SK-N-SH (cell line): ENCODE results near the gene PCDH1. TPM values are rescaled to one million over a fixed set of nuclear protein-coding genes. Genes with fewer than 3 reads are reported as not detected.

Experiments used
- CTCF ChIA-PET: fragments of 300-600, 350-600 bp; formaldehyde crosslinking; extraction: SDS; loops from one replicate; lab custom pipeline; 2021; lab: Yijun Ruan, JAX
- POLR2A ChIA-PET: fragments of 350-600 bp; sonication (Branson Sonifier 250); formaldehyde crosslinking; extraction: SDS; loops from one replicate; lab custom pipeline; 2020; ENCODE audit warnings: antibody characterized with exemption, inconsistent platforms; lab: Yijun Ruan, JAX
- DNase-seq: peaks from one replicate; pipeline ENCODE4 v3.0.0; 2012
- H2AFZ ChIP-seq: fragments of 200-600 bp; sonication (generic); 2 replicates; pipeline ENCODE4 v1.8.1; 2016; ENCODE audit warnings: antibody characterized with exemption, mild to moderate bottlenecking, low read depth
- H3F3A ChIP-seq: fragments of 200-600 bp; sonication (generic); replicated peaks from 2 replicates; pipeline ENCODE3; 2016; ENCODE audit warnings: antibody characterized with exemption, mild to moderate bottlenecking; ENCODE audit not compliant: insufficient read depth
- H3K27ac ChIP-seq, 2 experiments: fragments of 200-500 bp in 1 of 2; fragments of 200-600 bp in 1 of 2; sonication (Bioruptor generic) in 1 of 2; sonication (generic), shearing (Covaris generic) in 1 of 2; 2 replicates each; pipeline versions ENCODE4 v1.5.1 to v1.6.1; 2014 to 2016; ENCODE audit warnings: low read depth in 2 of 2, inconsistent platforms in 1 of 2, low read length in 1 of 2, mild to moderate bottlenecking in 1 of 2, mixed read lengths in 1 of 2
- H3K27me3 ChIP-seq: fragments of 200-600 bp; sonication (generic), shearing (Covaris generic); 2 replicates; pipeline ENCODE4 v1.6.1; 2016; ENCODE audit warnings: mixed run types; ENCODE audit not compliant: insufficient read depth
- H3K36me3 ChIP-seq, 2 experiments: fragments of 200-500 bp in 1 of 2; fragments of 200-600 bp in 1 of 2; sonication (Bioruptor generic) in 1 of 2; sonication (generic) in 1 of 2; replicated peaks in 1 of 2; 2 replicates each; pipeline versions ENCODE3 to v1.5.1; 2014 to 2016; ENCODE audit warnings: low read length in 1 of 2, mild to moderate bottlenecking in 1 of 2; ENCODE audit not compliant: insufficient read depth in 2 of 2, control insufficient read depth in 1 of 2
- H3K4me1 ChIP-seq, 2 experiments: fragments of 200-500 bp in 1 of 2; fragments of 200-600 bp in 1 of 2; sonication (Bioruptor generic) in 1 of 2; sonication (generic), shearing (Covaris generic) in 1 of 2; 2 replicates each; pipeline versions ENCODE4 v1.5.1 to v1.6.1; 2014 to 2016; ENCODE audit warnings: low read depth in 1 of 2, low read length in 1 of 2, mixed run types in 1 of 2; ENCODE audit not compliant: insufficient read depth in 2 of 2, control insufficient read depth in 1 of 2
- H3K4me2 ChIP-seq: fragments of 200-600 bp; sonication (generic), shearing (Covaris generic); 2 replicates; pipeline ENCODE4 v1.6.1; 2017; ENCODE audit warnings: mixed run types
- H3K4me3 ChIP-seq, 2 experiments: fragments of 200-500 bp in 1 of 2; fragments of 200-600 bp in 1 of 2; sonication (Bioruptor generic) in 1 of 2; sonication (generic), shearing (Covaris generic) in 1 of 2; 2 replicates each; pipeline versions ENCODE4 v1.5.1 to v1.8.1; 2014 to 2016; ENCODE audit warnings: low read depth in 2 of 2, inconsistent platforms in 1 of 2, low read length in 1 of 2, mild to moderate bottlenecking in 1 of 2, mixed read lengths in 1 of 2, moderate library complexity in 1 of 2
- H3K79me2 ChIP-seq: fragments of 200-600 bp; sonication (generic); 2 replicates; pipeline ENCODE4 v1.8.1; 2017; ENCODE audit warnings: mild to moderate bottlenecking; ENCODE audit not compliant: insufficient read depth
- H3K9ac ChIP-seq: fragments of 200-600 bp; sonication (generic); 2 replicates; pipeline ENCODE4 v1.6.1; 2017; ENCODE audit warnings: mixed run types
- H3K9me2 ChIP-seq: fragments of 200-600 bp; sonication (generic); 2 replicates; pipeline ENCODE4 v1.6.1; 2017; ENCODE audit warnings: mixed run types
- H3K9me3 ChIP-seq: fragments of 200-600 bp; sonication (generic); 2 replicates; pipeline ENCODE4 v1.6.1; 2017; ENCODE audit warnings: mixed run types, mild to moderate bottlenecking, moderate library complexity
- H4K20me1 ChIP-seq: fragments of 200-600 bp; sonication (generic); 2 replicates; pipeline ENCODE4 v1.6.1; 2017; ENCODE audit warnings: mild to moderate bottlenecking, mixed run types; ENCODE audit not compliant: insufficient read depth
- CTCF ChIP-seq: fragments of 200-600 bp; sonication (generic); IDR thresholded peaks from 2 replicates; pipeline ENCODE4 v1.6.1; 2017; ENCODE audit warnings: antibody characterized with exemption, mild to moderate bottlenecking, moderate library complexity
- EZH2phosphoT487 ChIP-seq: fragments of 200-600 bp; sonication (generic); IDR thresholded peaks from 2 replicates; pipeline ENCODE4 v1.6.1; 2017; ENCODE audit warnings: low read depth, mixed run types, mild to moderate bottlenecking, antibody characterized with exemption, moderate library complexity, borderline replicate concordance
- FOXJ3 ChIP-seq: sonication (generic); formaldehyde crosslinking; IDR thresholded peaks from 2 replicates; pipeline ENCODE4 v1.5.1; 2020; ENCODE audit warnings: mild to moderate bottlenecking, missing genetic modification reagents
- MAX ChIP-seq: IDR thresholded peaks from 2 replicates; pipeline ENCODE4 v1.4.0; 2012; ENCODE audit warnings: low read depth
- RAD21 ChIP-seq: IDR thresholded peaks from 2 replicates; pipeline ENCODE4 v1.6.1; 2012; ENCODE audit warnings: mild to moderate bottlenecking, low read length
- RCOR1 ChIP-seq: fragments of 150-350 bp; IDR thresholded peaks from 2 replicates; pipeline ENCODE4 v1.6.1; 2017; ENCODE audit warnings: antibody characterized with exemption, low read length
- REST ChIP-seq: IDR thresholded peaks from 2 replicates; pipeline ENCODE4 v1.6.1; 2012; ENCODE audit warnings: mild to moderate bottlenecking, low read depth, low read length, moderate library complexity
- RXRA ChIP-seq: IDR thresholded peaks from 2 replicates; pipeline ENCODE4 v1.4.0; 2012; ENCODE audit warnings: low read depth, mild to moderate bottlenecking, borderline replicate concordance
- SIN3A ChIP-seq: IDR thresholded peaks from 2 replicates; pipeline ENCODE4 v1.6.1; 2012; ENCODE audit warnings: low read depth, mild to moderate bottlenecking, low read length, moderate library complexity, borderline replicate concordance
- SMC3 ChIP-seq: IDR thresholded peaks from 2 replicates; pipeline ENCODE4 v1.6.1; 2012; ENCODE audit warnings: low read depth, low read length, improper control_type of control experiment
- TAF1 ChIP-seq: IDR thresholded peaks from 2 replicates; pipeline ENCODE4 v1.6.1; 2012; ENCODE audit warnings: low read depth, mild to moderate bottlenecking, low read length, moderate library complexity, borderline replicate concordance
- TCF12 ChIP-seq: IDR thresholded peaks from 2 replicates; pipeline ENCODE4 v1.4.0; 2012
- WGBS: methylation state at CpG from one replicate; pipeline ENCODE4 v1.1.6; 2017; ENCODE audit warnings: low lambda C conversion rate; 5-methylcytosine and 5-hydroxymethylcytosine counted together
- polyA plus RNA-seq, 3 experiments: library from polyadenylated mRNA; depleted of rRNA; stranded (reverse); fragments of >200 nt; gene quantifications; 2 replicates each; pipeline ENCODE4 v1.2.3, GENCODE V29; 2012

The PCDH1 gene
- polyA plus RNA-seq, 1 of the 3 experiments (the other 2 are of a cell fraction): 0.08 TPM

- POLR2A ChIA-PET: interaction anchor here (0.7 to 0.9 kb wide), 2 partner anchors 13 to 39 kb away, joined by 3 to 4 read pairs; no protein-coding TSS in a partner anchor
- Histone ChIP-seq H3K9me2 (no peaks in the 10 kb centered on the region), H3K79me2 (no peaks in the 10 kb centered on the region), H3K27ac (no peak overlapping the region), H3K36me3 (no peaks in the 10 kb centered on the region), H3F3A (no peaks in the 10 kb centered on the region), H3K4me2 (no peak overlapping the region), H4K20me1 (no peaks in the 10 kb centered on the region), H3K4me1 (no peaks in the 10 kb centered on the region), H3K9ac (no peak overlapping the region), H2AFZ (no peak overlapping the region), H3K9me3 (no peaks in the 10 kb centered on the region), H3K4me3 (no peak overlapping the region), H3K27me3 (peaks cover 10% of the 10 kb centered on the region; the same call in 1 of the 2 replicates)
- TF ChIP-seq RAD21: peak; percentile 69
- TF ChIP-seq SIN3A: no peak
- TF ChIP-seq REST: no peak
- TF ChIP-seq RXRA: no peak
- peak; percentile 56; the same call in 1 of the 2 replicates for TF ChIP-seq SMC3
- TF ChIP-seq TAF1: no peak
- TF ChIP-seq TCF12: no peak
- TF ChIP-seq CTCF: peak; percentile 48
- peak; percentile 38 for DNase-seq
- WGBS: 42% methylated on average over 3 of the region's 3 CpGs
- CTCF ChIA-PET: interaction anchor here (0.7 to 6.1 kb wide), 16 partner anchors 10 to 255 kb away, joined by 3 to 48 read pairs (median 4); partner anchors contain the start of genes PCDH1 and PCDH12
These were observed 11.2 kb upstream of the PCDH1 start for GRCh38 chr5:141889282-141889871.

GRCh38 chr5:141883892-141884318 is 5.7 kb upstream of the PCDH1 start:
- H3K4me1 ChIP-seq: peaks cover 0 to 42% of the 10 kb centered on the region in 2 experiments; a peak in 1 of 4 replicates
- H3K4me2 ChIP-seq: no peak overlapping the region
- ChIA-PET CTCF (interaction anchor here (0.8 to 10.4 kb wide), 15 partner anchors 23 to 265 kb away, joined by 3 to 451 read pairs (median 5); partner anchors contain the start of genes ARAP3, DIAPH1 and PCDH12), POLR2A (interaction anchor here (1.2 to 3.2 kb wide), 4 partner anchors 37 to 192 kb away, joined by 4 to 15 read pairs (median 6); partner anchors contain the start of gene DELE1)
- H3K9me2 ChIP-seq: no peaks in the 10 kb centered on the region
- no peaks in the 10 kb centered on the region for H3K79me2 ChIP-seq
- no peaks in the 10 kb centered on the region for H3K36me3 ChIP-seq
- peak overlapping the region in 1 of 2 experiments; percentile 76; a peak in 2 of 4 replicates for H3K27ac ChIP-seq
- H3K9me3 ChIP-seq: no peaks in the 10 kb centered on the region
- peak; percentile 36 for DNase-seq
- 16% methylated on average over 8 of the region's 8 CpGs for WGBS
- no peaks in the 10 kb centered on the region for H3F3A ChIP-seq
- H3K4me3 ChIP-seq: peak overlapping the region in 1 of 2 experiments; percentile 40; a peak in 2 of 4 replicates
- peaks cover 46% of the 10 kb centered on the region for H3K27me3 ChIP-seq
- TF ChIP-seq FOXJ3 (CRISPR knock-in tag) (no peak), EZH2phosphoT487 (no peak), RCOR1 (no peak), MAX (no peak), TCF12 (no peak), RXRA (no peak)
- H3K9ac ChIP-seq: no peak overlapping the region
- no peak overlapping the region for H2AFZ ChIP-seq
- H4K20me1 ChIP-seq: no peaks in the 10 kb centered on the region
